ENCODE data around the gene DST.

- TF ChIP-seq ERG (CRISPR knock-in tag; IDR thresholded peaks at IDR 0.05) (no peak), CTCF (IDR thresholded peaks at IDR 0.05) (no peak), ZNF232 (CRISPR knock-in tag; IDR thresholded peaks at IDR 0.05) (no peak), USF2 (CRISPR knock-in tag; IDR thresholded peaks at IDR 0.05) (no peak), AFF4 (CRISPR knock-in tag; IDR thresholded peaks at IDR 0.05; ENCODE audit: borderline replicate concordance) (no peak), ZSCAN18 (CRISPR knock-in tag; IDR thresholded peaks at IDR 0.05) (no peak), ZNF121 (CRISPR knock-in tag; IDR thresholded peaks at IDR 0.05) (no peak), ATF2 (CRISPR knock-in tag; IDR thresholded peaks at IDR 0.05; ENCODE audit: borderline replicate concordance, low read depth) (no peak), MYBL2 (CRISPR knock-in tag; IDR thresholded peaks at IDR 0.05) (no peak), SMAD4 (CRISPR knock-in tag; IDR thresholded peaks at IDR 0.05) (no peak), JUN (CRISPR knock-in tag; IDR thresholded peaks at IDR 0.05) (no peak)
Measured at GRCh38 chr6:56686429-56686828, 43.7 kb upstream of the DST start.

Measured in WTC11 (cell line).